Hindlimb muscle (tissue), 1 donor: ENCODE measurements around the gene SELENOF. TPM values are rescaled to one million over a fixed set of nuclear protein-coding genes. Genes with fewer than 3 reads are reported as not detected.

Source experiments
- DNase-seq: peaks from one replicate; pipeline ENCODE4 v3.0.0-alpha.2; 2013
- polyA plus RNA-seq: library from polyadenylated mRNA; unstranded; fragments of 120-200 nt; gene quantifications from one replicate; pipeline ENCODE4 v1.2.1, GENCODE V29; 2013; ENCODE audit not compliant: insufficient read length

SELENOF gene
- polyA plus RNA-seq = 109 TPM

DNA sequence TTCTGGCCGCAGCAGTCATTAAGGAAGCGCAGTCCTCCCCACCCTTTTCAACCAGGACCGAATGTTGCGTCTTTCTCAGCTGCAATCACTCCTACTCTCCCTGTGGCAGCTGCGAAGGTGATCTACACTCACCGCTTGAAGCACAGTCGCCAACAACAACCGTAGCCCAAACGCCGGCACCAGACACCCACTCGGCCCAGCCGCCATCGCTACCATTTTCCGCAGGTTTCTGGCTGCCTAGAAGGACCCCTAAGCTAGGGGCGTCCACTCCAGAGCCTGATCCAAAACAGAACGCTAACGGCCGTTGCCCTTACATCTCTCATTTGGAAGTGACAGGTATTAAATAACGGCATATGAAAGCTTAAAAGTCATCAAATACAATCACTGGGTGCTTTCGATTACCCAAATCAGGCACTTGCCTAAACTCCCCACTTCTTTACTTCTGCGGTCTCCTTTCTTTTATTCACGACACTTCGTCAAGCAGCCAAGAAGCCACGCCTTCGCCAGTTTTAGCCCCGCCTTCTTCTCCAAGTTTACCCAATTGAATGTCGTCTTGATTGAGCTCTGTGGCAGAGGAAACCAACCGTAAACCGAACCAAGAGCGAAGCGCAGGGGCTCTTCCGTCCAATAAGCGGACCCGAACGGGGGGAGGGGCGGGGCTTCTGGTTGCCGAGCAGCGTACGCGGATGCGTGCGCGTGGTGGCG lies at the start of gene SELENOF:
Gene SELENOF (minus strand): TSS at position 231 of the 705 bp plus-strand sequence. CDS start 15 bp downstream, at position 216.
- peak; percentile 99 for DNase-seq

DNA sequence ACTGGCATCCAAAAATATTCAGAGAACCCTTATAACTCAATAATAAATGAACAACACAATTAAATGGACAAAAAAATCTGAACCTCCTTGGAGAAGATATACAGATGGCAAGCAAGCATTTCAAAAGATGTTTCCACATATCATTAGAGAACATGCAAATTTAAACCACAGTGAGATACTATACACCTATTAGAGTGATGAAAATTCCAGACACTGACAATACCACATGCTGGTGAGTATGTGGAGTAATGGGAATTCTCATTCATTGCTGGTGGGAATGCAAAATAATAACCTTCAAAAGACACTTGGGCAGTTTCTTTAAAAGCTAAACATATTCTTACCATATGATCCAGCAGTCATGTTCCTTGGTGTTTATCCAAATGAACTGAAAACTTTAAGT lies 46.6 kb upstream of the SELENOF start:
- DNase-seq = no peak

GRCh38 chr1:86957221-86957620 lies 43.3 kb upstream of the SELENOF start:
- DNase-seq = no peak

GRCh38 chr1:86956221-86956620 lies 42.3 kb upstream of the SELENOF start:
- peak; percentile 15 for DNase-seq

GRCh38 chr1:86955678-86956077 lies 41.8 kb upstream of the SELENOF start:
- no peak for DNase-seq

GRCh38 chr1:86953167-86953566 lies 39.2 kb upstream of the SELENOF start:
- DNase-seq = no peak

DNA sequence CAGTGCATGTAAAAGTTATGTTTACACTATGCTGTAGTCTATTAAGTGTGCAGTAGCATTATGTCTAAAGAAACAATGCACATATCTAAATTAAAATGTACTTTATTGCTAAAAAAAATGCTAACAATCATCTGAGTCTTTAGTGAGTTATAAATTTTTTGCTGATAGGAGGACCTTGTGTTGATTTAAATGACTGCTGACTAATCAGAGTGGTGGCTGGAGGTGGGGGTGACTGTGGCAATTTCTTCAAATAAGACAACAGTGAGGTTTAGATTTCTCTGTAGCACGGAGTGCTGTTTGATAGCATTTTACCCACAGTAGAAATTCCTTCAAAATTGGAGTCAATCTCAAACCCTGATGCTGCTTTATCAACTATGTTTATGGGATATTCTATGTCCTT lies 37.5 kb upstream of the SELENOF start:
- no peak for DNase-seq

- no peak for DNase-seq
Measured at GRCh38 chr1:86950712-86951419, 36.9 kb upstream of the SELENOF start.

GRCh38 chr1:86948212-86948611 lies 34.3 kb upstream of the SELENOF start:
- DNase-seq = no peak

GRCh38 chr1:86942743-86943142 lies 28.8 kb upstream of the SELENOF start:
- DNase-seq = no peak

- DNase-seq = no peak
Measured at GRCh38 chr1:86942042-86942441, 28.1 kb upstream of the SELENOF start.

DNA sequence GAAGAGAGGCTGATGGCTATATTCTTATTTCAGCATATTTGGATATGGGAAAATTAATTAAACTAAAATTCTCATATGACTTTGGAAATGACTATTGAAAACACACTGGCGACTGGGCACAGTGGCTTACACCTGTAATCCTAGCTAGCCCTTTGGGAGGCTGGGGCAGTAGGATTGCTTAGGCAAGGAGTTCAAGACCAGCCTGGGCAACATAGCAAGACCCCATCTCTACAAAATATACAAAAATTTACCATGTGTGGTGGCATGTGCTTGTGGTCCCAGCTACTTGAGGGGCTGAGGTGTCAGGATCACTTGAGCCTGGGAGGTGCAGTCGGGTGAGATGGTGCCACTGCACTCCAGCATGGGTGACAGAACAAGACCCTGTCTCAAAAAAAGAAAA lies 26.7 kb upstream of the SELENOF start:
- no peak for DNase-seq

- DNase-seq = no peak
Measured at GRCh38 chr1:86939406-86939805, 25.5 kb upstream of the SELENOF start.

- no peak for DNase-seq
Measured at GRCh38 chr1:86938855-86939254, 24.9 kb upstream of the SELENOF start.

DNA sequence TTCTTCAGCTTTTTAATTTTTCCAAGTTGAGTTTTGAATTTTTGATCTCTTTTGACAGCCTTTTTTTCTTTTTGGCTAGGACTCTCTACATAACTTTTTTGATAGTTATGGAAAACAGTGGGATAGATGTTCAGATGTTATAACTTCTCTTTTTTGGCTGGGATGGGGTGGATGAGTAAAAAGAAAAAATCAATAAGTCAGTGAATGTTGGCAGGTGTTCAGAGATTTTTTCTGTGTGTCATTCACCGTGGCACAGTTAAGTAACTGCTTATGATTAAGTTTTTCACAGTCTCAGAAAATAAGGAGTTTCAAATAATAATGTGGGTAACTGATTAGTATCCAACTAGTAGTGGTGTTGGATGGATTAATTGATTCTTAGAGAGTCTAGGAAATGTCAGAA lies 24.5 kb upstream of the SELENOF start:
- no peak for DNase-seq

DNA sequence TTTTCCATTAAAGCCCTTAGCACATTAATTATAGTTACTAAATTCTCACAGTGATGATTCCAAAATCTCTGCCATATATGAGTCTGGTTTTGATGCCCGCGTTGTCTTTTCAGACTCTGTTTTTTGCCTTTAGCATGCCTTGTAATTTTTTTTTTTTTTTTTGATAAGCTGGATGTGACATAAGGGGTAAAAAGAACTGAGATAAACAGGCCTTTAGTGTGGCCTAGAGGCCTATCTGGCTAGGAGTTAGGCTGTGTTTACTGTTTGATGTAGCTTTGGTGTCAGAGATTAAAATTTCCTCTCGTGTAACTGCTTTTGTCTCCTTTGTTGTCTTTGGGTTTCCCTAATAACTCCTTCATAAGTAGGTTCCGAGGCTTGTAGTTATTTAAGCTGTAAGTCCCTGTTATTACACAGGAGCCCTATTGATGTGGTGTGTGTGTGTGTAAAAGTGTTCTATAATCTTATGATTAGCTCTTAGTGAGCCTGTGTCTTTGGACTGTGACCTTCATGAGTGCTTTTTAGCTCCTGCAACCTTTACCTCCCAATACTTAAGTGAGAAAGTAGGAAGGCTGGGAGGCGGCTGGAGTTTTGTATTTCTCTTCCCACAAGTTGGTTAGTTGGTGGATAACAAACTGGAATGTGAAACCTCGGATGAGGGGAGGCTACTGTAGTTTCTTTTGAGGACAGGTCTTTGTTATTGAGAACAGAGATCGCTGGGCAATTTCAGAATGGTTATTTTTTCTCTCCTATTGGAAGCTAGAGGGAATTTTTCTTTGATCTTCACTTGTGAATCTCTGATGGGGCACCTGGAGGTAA lies 19.8 kb upstream of the SELENOF start:
- no peak for DNase-seq

- no peak for DNase-seq
Measured at GRCh38 chr1:86933051-86933450, 19.1 kb upstream of the SELENOF start.

GRCh38 chr1:86928819-86929218 lies 14.9 kb upstream of the SELENOF start:
- no peak for DNase-seq

- no peak for DNase-seq
Measured at GRCh38 chr1:86926883-86927282, 13.0 kb upstream of the SELENOF start.

DNA sequence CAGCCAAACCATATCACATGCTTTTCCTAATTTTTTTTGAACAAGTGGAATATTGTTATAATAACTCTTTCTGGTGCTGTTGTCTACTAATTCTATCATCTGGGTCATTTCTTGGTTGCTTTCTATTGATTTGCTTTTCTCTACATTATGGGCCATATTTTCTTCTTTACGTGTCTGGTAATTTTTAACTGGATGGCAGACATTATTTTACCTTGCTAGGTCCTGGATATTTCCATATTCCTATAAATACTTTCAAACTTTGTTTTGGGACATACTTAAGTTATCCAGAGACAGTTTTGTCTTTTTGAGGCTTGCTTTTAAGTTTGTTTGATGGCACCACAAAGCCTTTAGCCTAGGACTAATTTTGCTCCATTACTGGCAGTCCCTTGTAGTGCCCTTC lies 11.8 kb upstream of the SELENOF start:
- no peak for DNase-seq

GRCh38 chr1:86924324-86924960 lies 10.5 kb upstream of the SELENOF start:
- DNase-seq = no peak

GRCh38 chr1:86922445-86922844 lies 8.5 kb upstream of the SELENOF start:
- no peak for DNase-seq

- no peak for DNase-seq
Measured at GRCh38 chr1:86916752-86917151, 2.8 kb upstream of the SELENOF start.
